ENCODE measurements around the gene KCNIP1. TPM values are rescaled to one million over a fixed set of nuclear protein-coding genes. Genes with fewer than 3 reads are reported as not detected.

The KCNIP1 gene
- total RNA-seq, 4 donors from 2014 or later, result not detected

DNA sequence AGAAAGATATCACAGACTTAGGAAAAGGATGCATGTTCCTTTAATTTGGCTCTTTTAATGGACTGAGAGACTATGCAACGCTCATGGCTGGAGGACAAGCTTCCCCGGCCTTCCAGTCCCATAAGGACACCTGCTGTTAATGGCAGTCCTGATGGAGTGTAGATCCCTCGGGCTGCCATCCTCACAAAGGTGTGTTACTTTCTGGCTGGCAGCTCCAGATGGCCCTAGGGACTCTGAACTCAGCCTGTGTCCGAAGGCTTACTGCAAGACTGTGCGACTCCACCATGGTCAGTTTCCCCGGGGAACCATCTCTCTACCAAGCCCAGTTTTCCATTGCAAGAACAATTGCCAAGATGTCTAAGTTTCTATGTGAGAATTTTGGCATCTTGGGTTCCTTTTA, 25.5 kb upstream of the KCNIP1 start:
- Histone ChIP-seq H3K4me1 (no peaks in the 10 kb centered on the region), H3K36me3 (no peaks in the 10 kb centered on the region), H3K27me3 (no peaks in the 10 kb centered on the region), H3K27ac (no peak overlapping the region), H3K9me3 (no peaks in the 10 kb centered on the region), H3K4me3 (no peak overlapping the region)
- DNase-seq, result no peak
- no peak for TF ChIP-seq POLR2A (IDR thresholded peaks at IDR 0.05)
- TF ChIP-seq, protein P1, sequence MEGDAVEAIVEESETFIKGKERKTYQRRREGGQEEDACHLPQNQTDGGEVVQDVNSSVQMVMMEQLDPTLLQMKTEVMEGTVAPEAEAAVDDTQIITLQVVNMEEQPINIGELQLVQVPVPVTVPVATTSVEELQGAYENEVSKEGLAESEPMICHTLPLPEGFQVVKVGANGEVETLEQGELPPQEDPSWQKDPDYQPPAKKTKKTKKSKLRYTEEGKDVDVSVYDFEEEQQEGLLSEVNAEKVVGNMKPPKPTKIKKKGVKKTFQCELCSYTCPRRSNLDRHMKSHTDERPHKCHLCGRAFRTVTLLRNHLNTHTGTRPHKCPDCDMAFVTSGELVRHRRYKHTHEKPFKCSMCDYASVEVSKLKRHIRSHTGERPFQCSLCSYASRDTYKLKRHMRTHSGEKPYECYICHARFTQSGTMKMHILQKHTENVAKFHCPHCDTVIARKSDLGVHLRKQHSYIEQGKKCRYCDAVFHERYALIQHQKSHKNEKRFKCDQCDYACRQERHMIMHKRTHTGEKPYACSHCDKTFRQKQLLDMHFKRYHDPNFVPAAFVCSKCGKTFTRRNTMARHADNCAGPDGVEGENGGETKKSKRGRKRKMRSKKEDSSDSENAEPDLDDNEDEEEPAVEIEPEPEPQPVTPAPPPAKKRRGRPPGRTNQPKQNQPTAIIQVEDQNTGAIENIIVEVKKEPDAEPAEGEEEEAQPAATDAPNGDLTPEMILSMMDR (IDR thresholded peaks at IDR 0.05), result no peak

DNA sequence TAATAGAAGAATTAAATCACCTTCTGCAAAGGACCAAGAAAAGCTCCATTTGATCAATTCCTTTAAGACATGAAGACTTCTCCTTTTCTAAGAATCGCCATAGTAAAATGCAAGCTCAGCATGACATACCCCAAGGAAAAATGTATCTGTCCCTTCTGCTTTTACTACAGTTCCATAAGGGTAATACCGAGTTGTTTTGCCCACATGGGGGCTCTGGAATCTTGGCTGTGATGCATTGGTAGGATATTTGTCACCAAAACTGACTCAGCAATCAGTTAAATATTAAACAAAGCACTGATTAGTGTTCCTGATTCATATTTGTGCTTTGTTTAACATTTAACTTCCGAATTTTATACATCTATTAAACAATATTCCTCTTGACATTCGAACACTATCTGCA, 24.3 kb upstream of the KCNIP1 start:
- DNase-seq, result no peak
- TF ChIP-seq POLR2A (IDR thresholded peaks at IDR 0.05), result no peak
- TF ChIP-seq, protein P1 (IDR thresholded peaks at IDR 0.05), result no peak
- no peak overlapping the region for H3K4me3 ChIP-seq
- H3K27ac ChIP-seq, result no peak overlapping the region
- H3K4me1 ChIP-seq, result no peaks in the 10 kb centered on the region
- H3K27me3 ChIP-seq, result no peaks in the 10 kb centered on the region
- H3K9me3 ChIP-seq, result no peaks in the 10 kb centered on the region
- no peaks in the 10 kb centered on the region for H3K36me3 ChIP-seq

DNA sequence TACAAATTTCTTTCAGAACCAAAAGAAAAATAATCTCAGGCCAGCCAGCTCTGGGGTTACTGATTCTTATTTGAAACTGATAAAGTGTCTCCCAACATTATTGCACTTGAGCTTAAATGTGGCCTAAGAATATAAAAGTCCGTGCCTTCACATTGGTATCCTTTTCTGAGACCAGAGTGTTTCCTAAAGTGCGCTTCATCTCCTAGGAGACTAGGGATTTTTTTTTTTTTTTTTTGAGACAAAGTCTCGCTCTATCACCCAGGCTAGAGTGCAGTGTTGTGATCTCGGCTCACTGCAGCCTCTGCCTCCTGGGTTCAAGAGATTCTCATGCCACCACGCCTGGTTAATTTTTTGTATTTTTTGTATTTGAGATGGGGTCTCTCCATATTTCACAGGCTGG, 23.6 kb upstream of the KCNIP1 start:
- Histone ChIP-seq H3K27me3 (no peaks in the 10 kb centered on the region), H3K9me3 (no peaks in the 10 kb centered on the region), H3K27ac (no peak overlapping the region), H3K4me1 (no peaks in the 10 kb centered on the region), H3K4me3 (no peak overlapping the region), H3K36me3 (no peaks in the 10 kb centered on the region)
- no peak for DNase-seq
- TF ChIP-seq, protein P1 (IDR thresholded peaks at IDR 0.05), result no peak
- TF ChIP-seq POLR2A (IDR thresholded peaks at IDR 0.05), result no peak

DNA sequence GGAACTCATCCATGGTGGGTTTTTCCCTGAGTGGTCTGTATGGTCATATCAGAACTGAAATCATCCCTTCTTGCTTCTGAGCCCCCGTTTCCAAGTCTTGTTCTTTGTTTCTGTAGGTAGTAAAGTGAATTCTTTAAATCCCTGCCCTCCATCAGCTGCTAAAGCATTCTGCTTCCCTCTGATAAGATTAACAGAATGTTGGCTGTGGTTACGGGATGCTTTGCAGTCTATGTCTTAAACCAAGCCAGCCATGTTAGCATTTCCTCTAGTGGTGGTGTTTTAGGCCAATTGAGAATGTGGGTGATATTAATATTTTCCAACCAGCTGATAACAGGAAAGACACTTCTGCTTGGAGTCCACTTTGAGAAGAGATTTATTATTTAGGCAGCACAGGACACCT, 22.0 kb upstream of the KCNIP1 start:
- no peaks in the 10 kb centered on the region for H3K36me3 ChIP-seq
- no peaks in the 10 kb centered on the region for H3K4me1 ChIP-seq
- no peak overlapping the region for H3K4me3 ChIP-seq
- H3K27ac ChIP-seq, result no peak overlapping the region
- no peak for TF ChIP-seq POLR2A (IDR thresholded peaks at IDR 0.05)
- TF ChIP-seq, protein P1 (IDR thresholded peaks at IDR 0.05), result no peak
- no peak for DNase-seq
- no peaks in the 10 kb centered on the region for H3K9me3 ChIP-seq
- no peaks in the 10 kb centered on the region for H3K27me3 ChIP-seq

DNA sequence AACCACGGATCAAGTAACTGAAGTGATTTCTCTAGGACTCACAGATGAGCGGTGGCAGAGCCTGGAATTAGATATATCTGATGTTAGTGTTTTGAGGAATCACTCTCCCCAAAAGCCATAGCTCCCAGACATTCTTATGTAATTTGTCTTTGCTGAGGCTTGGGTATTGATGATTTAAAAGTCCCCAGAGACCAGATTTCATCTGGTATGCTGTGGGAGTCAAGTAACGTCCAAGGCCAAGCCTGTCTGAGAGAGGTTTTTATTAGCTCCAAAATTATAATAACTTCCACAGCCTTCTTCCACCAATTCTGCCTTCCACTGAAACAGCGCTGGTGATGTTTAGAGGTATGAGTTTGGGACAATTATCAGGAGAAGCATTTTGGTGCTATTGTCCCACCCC, 21.3 kb upstream of the KCNIP1 start:
- Histone ChIP-seq H3K9me3 (no peaks in the 10 kb centered on the region), H3K27ac (no peak overlapping the region), H3K27me3 (no peaks in the 10 kb centered on the region), H3K4me1 (no peaks in the 10 kb centered on the region), H3K4me3 (no peak overlapping the region), H3K36me3 (no peaks in the 10 kb centered on the region)
- TF ChIP-seq, protein P1 (IDR thresholded peaks at IDR 0.05), result no peak
- no peak for TF ChIP-seq POLR2A (IDR thresholded peaks at IDR 0.05)
- no peak for DNase-seq
